GM19239 (cell line): Measurements from ENCODE around the gene CYP2S1.
"Not testable (repeated sequence)": the region's sequence is repeated elsewhere in the genome, so short reads cannot be mapped to it uniquely, and the experiment has no call there.

Experiments
- DNase-seq: peaks from one replicate; pipeline ENCODE4 v3.0.0; 2011; ENCODE audit warnings: low spot score; ENCODE audit not compliant: insufficient read length
- FAIRE-seq: peaks from 2 replicates; lab custom pipeline; 2011; peaks lifted over from hg19 to GRCh38; lab: Jason Lieb, UNC

The CYP2S1 gene

GRCh38 chr19:41224632-41225031 lies 31.6 kb downstream of the CYP2S1 start:
- FAIRE-seq (no peak), DNase-seq (no peak)

GRCh38 chr19:41225238-41226052 lies 32.4 kb downstream of the CYP2S1 start:
- DNase-seq (no peak), FAIRE-seq (no peak)

- no peak for FAIRE-seq
- no peak for DNase-seq
Observed at GRCh38 chr19:41226053-41226873, 33.2 kb downstream of the CYP2S1 start.

GRCh38 chr19:41226874-41227390 lies 33.9 kb downstream of the CYP2S1 start:
- DNase-seq (no peak), FAIRE-seq (no peak)

- no peak for FAIRE-seq
Observed at GRCh38 chr19:41228486-41228885, 35.5 kb downstream of the CYP2S1 start.

GRCh38 chr19:41229338-41229737 lies 36.3 kb downstream of the CYP2S1 start:
- DNase-seq, FAIRE-seq: not testable (repeated sequence)

More at GRCh38 chr19:41228486-41228885, 35.5 kb downstream of the CYP2S1 start:
- no peak for DNase-seq

GRCh38 chr19:41230067-41230857 lies 37.2 kb downstream of the CYP2S1 start:
- no peak for FAIRE-seq
- DNase-seq = no peak

- DNase-seq (no peak), FAIRE-seq (no peak)
Observed at GRCh38 chr19:41232686-41233085, 39.7 kb downstream of the CYP2S1 start.

- DNase-seq = no peak
- FAIRE-seq = no peak
Observed at GRCh38 chr19:41233748-41234240, 40.8 kb downstream of the CYP2S1 start.

GRCh38 chr19:41234512-41235168 lies 41.6 kb downstream of the CYP2S1 start:
- DNase-seq (no peak), FAIRE-seq (no peak)

- no peak for DNase-seq
- FAIRE-seq = no peak
Observed at GRCh38 chr19:41235480-41235879, 42.5 kb downstream of the CYP2S1 start.

GRCh38 chr19:41238244-41238643 lies 45.2 kb downstream of the CYP2S1 start:
- no peak for FAIRE-seq
- no peak for DNase-seq

- FAIRE-seq (no peak), DNase-seq (no peak)
Observed at GRCh38 chr19:41239363-41239762, 46.3 kb downstream of the CYP2S1 start.

- FAIRE-seq (no peak), DNase-seq (no peak)
Observed at GRCh38 chr19:41239961-41240574, 47.0 kb downstream of the CYP2S1 start.

- no peak for FAIRE-seq
- DNase-seq = no peak
Observed at GRCh38 chr19:41241859-41242258, 48.8 kb downstream of the CYP2S1 start.

GRCh38 chr19:41244117-41244516 lies 51.1 kb downstream of the CYP2S1 start:
- DNase-seq = no peak
- no peak for FAIRE-seq

GRCh38 chr19:41245843-41246242 lies 52.8 kb downstream of the CYP2S1 start:
- no peak for FAIRE-seq
- DNase-seq = no peak

GRCh38 chr19:41248895-41249294 lies 55.9 kb downstream of the CYP2S1 start:
- no peak for FAIRE-seq
- no peak for DNase-seq
